PC-9 (cell line): ENCODE measurements around the gene PRKAR2B. TPM values are rescaled to one million over a fixed set of nuclear protein-coding genes. Genes with fewer than 3 reads are reported as not detected.

Experiments used
- BruUV-seq: library from RNA; stranded (reverse); fragments of 400-500 nt; replicated peaks from 2 replicates; lab custom pipeline; 2021; lab: Mats Ljungman, UMichigan
- CTCF ChIA-PET: fragments of 300-600 bp; sonication (Branson Sonifier 250); formaldehyde crosslinking; loops from one replicate; lab custom pipeline; 2022; ENCODE audit warnings: antibody characterized with exemption; lab: Charles Lee
- POLR2A ChIA-PET: fragments of 300-600 bp; sonication (Branson Sonifier 250); formaldehyde crosslinking; loops from one replicate; lab custom pipeline; 2022; ENCODE audit warnings: antibody characterized with exemption; ENCODE audit not compliant: unreplicated experiment; lab: Charles Lee
- DNase-seq, 2 experiments: peaks; one replicate each; pipeline versions ENCODE4 v3.0.0 to v3.0.0-alpha.2; 2015 to 2022; ENCODE audit warnings: mixed read lengths in 1 of 2
- H2AFZ ChIP-seq: fragments of 200-600 bp; sonication (generic); 2 replicates; pipeline ENCODE4 v1.8.1; 2017; ENCODE audit warnings: antibody characterized with exemption
- H3F3A ChIP-seq: fragments of 200-600 bp; sonication (generic); 2 replicates; pipeline ENCODE4 v1.8.1; 2017; ENCODE audit warnings: antibody characterized with exemption, mild to moderate bottlenecking, low read depth; ENCODE audit not compliant: insufficient read depth
- H3K27ac ChIP-seq: fragments of 200-600 bp; sonication (generic); 2 replicates; pipeline ENCODE4 v1.6.1; 2016; ENCODE audit warnings: mixed run types
- H3K27me3 ChIP-seq: fragments of 200-600 bp; sonication (generic); 2 replicates; pipeline ENCODE4 v1.6.1; 2016; ENCODE audit warnings: low read depth, mixed run types; ENCODE audit not compliant: insufficient read depth
- H3K36me3 ChIP-seq: fragments of 200-600 bp; sonication (generic); 2 replicates; pipeline ENCODE4 v1.6.1; 2016; ENCODE audit warnings: low read depth, mixed run types
- H3K4me1 ChIP-seq: fragments of 200-600 bp; sonication (generic); replicated peaks from 2 replicates; pipeline ENCODE4 v1.6.1; 2016; ENCODE audit warnings: mixed run types; ENCODE audit not compliant: insufficient read depth
- H3K4me2 ChIP-seq: fragments of 200-600 bp; sonication (generic); 2 replicates; pipeline ENCODE4 v1.6.1; 2017; ENCODE audit warnings: mixed run types
- H3K4me3 ChIP-seq: fragments of 200-600 bp; sonication (generic); 2 replicates; pipeline ENCODE4 v1.6.1; 2016; ENCODE audit warnings: mixed run types
- H3K79me2 ChIP-seq: fragments of 200-600 bp; sonication (generic); 2 replicates; pipeline ENCODE4 v1.6.1; 2017; ENCODE audit warnings: low read depth, mixed run types
- H3K9me2 ChIP-seq: fragments of 200-600 bp; sonication (generic); 2 replicates; pipeline ENCODE4 v1.8.1; 2017; ENCODE audit warnings: mild to moderate bottlenecking; ENCODE audit not compliant: insufficient read depth
- H3K9me3 ChIP-seq: fragments of 200-600 bp; sonication (generic); 2 replicates; pipeline ENCODE4 v1.8.1; 2016; ENCODE audit warnings: low read depth; ENCODE audit not compliant: insufficient read depth
- H4K20me1 ChIP-seq: fragments of 200-600 bp; sonication (generic); 2 replicates; pipeline ENCODE4 v1.8.1; 2017; ENCODE audit not compliant: insufficient read depth
- CTCF ChIP-seq: fragments of 200-600 bp; sonication (generic); conservative IDR thresholded peaks from 2 replicates; pipeline ENCODE4 v1.6.1; 2017; ENCODE audit warnings: mixed run types, antibody characterized with exemption, mild to moderate bottlenecking, moderate library complexity
- EZH2 ChIP-seq: fragments of 200-600 bp; sonication (generic); IDR thresholded peaks from 2 replicates; pipeline ENCODE4 v1.8.0; 2017; ENCODE audit warnings: antibody characterized with exemption, low read depth
- intact Hi-C: fragments of 100-400 bp; cut with micrococcal nuclease; formaldehyde crosslinking; loops from one replicate; pipeline ENCODE4 v1.10.0; 2022; ENCODE audit not compliant: unreplicated experiment
- total RNA-seq: library from RNA; stranded (reverse); gene quantifications from 2 replicates; pipeline ENCODE4 v1.2.3, GENCODE V29; 2021

Gene PRKAR2B
- total RNA-seq, 1 experiment from 2014 or later: 2.9 TPM

GRCh38 chr7:107048783-107049418, 4.4 kb downstream of the PRKAR2B start:
- Histone ChIP-seq H3K4me3 (no peak overlapping the region), H3K36me3 (no peaks in the 10 kb centered on the region), H3K27ac (no peak overlapping the region), H3K79me2 (no peaks in the 10 kb centered on the region), H2AFZ (no peak overlapping the region), H4K20me1 (no peaks in the 10 kb centered on the region), H3K27me3 (no peaks in the 10 kb centered on the region), H3K9me2 (no peaks in the 10 kb centered on the region), H3K4me2 (no peak overlapping the region), H3F3A (peaks cover 20% of the 10 kb centered on the region), H3K9me3 (no peaks in the 10 kb centered on the region), H3K4me1 (peaks cover 36% of the 10 kb centered on the region)
- intact Hi-C loops: loop anchor here (2.0 kb wide), 1 partner anchor 56 kb away; no protein-coding TSS in a partner anchor
- BruUV-seq: no TSS peak
- no peak for DNase-seq
- POLR2A ChIA-PET: interaction anchor here (0.6 kb wide), 1 partner anchor 27 kb away, joined by 4 read pairs; no protein-coding TSS in a partner anchor
- TF ChIP-seq CTCF: no peak
- no peak for TF ChIP-seq EZH2
- CTCF ChIA-PET: interaction anchor here (1.0 kb wide), 1 partner anchor 98 kb away, joined by 4 read pairs; no protein-coding TSS in a partner anchor

GRCh38 chr7:107049480-107049879, 5.0 kb downstream of the PRKAR2B start:
- ChIA-PET POLR2A (interaction anchor here (0.6 kb wide), 1 partner anchor 26 kb away, joined by 4 read pairs; no protein-coding TSS in a partner anchor), CTCF (interaction anchor here (0.6 kb wide), 1 partner anchor 98 kb away, joined by 4 read pairs; no protein-coding TSS in a partner anchor)
- Histone ChIP-seq H2AFZ (no peak overlapping the region), H3K4me2 (no peak overlapping the region), H3K27ac (no peak overlapping the region), H3K4me3 (no peak overlapping the region), H3K4me1 (peaks cover 36% of the 10 kb centered on the region), H3K27me3 (no peaks in the 10 kb centered on the region), H3K79me2 (no peaks in the 10 kb centered on the region), H3F3A (peaks cover 18% of the 10 kb centered on the region), H3K9me3 (no peaks in the 10 kb centered on the region), H4K20me1 (no peaks in the 10 kb centered on the region), H3K9me2 (no peaks in the 10 kb centered on the region), H3K36me3 (no peaks in the 10 kb centered on the region)
- DNase-seq: no peak
- BruUV-seq: no TSS peak
- intact Hi-C loops: loop anchor here (2.0 kb wide), 1 partner anchor 55 kb away; no protein-coding TSS in a partner anchor
- TF ChIP-seq EZH2: no peak
- TF ChIP-seq CTCF: no peak

- DNase-seq: no peak
- no peak overlapping the region for H2AFZ ChIP-seq
- no peak overlapping the region for H3K27ac ChIP-seq
- H3K27me3 ChIP-seq: no peaks in the 10 kb centered on the region
- POLR2A ChIA-PET: no interaction called here
- H3K4me1 ChIP-seq: peaks cover 36% of the 10 kb centered on the region
- no peaks in the 10 kb centered on the region for H3K79me2 ChIP-seq
- CTCF ChIA-PET: interaction anchor here (0.6 kb wide), 1 partner anchor 97 kb away, joined by 4 read pairs; no protein-coding TSS in a partner anchor
- BruUV-seq: no TSS peak
- no peak overlapping the region for H3K4me2 ChIP-seq
- H3F3A ChIP-seq: peaks cover 18% of the 10 kb centered on the region
- H3K4me3 ChIP-seq: no peak overlapping the region
- H3K9me3 ChIP-seq: no peaks in the 10 kb centered on the region
- intact Hi-C loops: loop anchor here (2.0 kb wide), 1 partner anchor 55 kb away; no protein-coding TSS in a partner anchor
- H4K20me1 ChIP-seq: no peaks in the 10 kb centered on the region
- H3K36me3 ChIP-seq: no peaks in the 10 kb centered on the region
- no peaks in the 10 kb centered on the region for H3K9me2 ChIP-seq
- TF ChIP-seq EZH2 (no peak), CTCF (no peak)
Measured at GRCh38 chr7:107049971-107050532, 5.5 kb downstream of the PRKAR2B start.
